HG02588 (cell line): Measurements from ENCODE around the gene LCLAT1.
A peak's percentile ranks its signal among the peaks of the same experiment; 100 is the strongest.

Experiments
- ATAC-seq: cut with Tn5 transposase; IDR thresholded peaks from one replicate; pipeline ENCODE4 v1.9.1; 2021; ENCODE audit warnings: mild to moderate bottlenecking, moderate library complexity; ENCODE audit not compliant: unreplicated experiment

Gene LCLAT1

DNA sequence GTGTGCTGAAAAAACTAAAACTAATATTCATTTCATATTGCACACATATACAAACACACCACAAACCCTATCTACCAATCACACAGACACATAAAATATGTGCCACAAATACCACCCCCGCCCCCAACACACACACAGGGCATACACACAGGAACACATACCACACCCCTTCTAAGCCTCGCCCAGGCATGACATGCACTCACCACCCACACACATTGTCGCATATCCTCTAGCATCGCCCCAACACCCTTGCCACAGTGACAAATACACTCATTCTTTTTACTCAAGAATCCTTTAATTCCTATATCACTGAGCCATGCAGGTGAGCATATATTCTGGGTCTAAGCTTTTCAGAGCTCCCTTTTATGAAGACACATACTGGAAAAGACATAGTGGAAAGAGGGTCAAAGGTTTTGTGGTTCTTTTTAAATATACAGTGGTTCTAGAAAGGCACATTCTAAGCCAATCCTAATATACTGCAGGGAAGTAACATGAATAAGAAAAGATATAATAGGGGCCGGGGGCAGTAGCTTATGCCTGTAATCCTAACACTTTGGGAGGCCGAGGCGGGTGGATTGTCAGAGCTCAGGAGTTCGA is 24.5 kb upstream of the LCLAT1 start:
- ATAC-seq, result peak; percentile 81

DNA sequence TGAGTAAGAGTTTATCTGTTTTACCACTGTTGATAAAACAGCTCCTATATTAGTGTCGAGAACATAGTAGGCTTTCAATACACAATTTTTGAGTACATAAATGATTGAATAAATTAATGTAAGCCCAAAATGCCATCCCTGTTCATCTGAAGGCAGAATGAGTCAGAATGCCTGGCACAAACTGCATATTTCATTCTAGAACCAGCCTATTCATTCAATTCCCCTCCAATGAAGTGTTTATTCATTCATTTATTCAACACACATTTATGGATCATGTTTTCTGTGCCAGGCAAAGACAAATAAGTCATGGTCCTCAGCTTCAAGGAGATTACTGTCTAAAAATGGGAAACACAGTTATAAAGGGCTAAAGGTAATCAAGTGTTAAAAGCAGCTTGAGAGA is 22.8 kb upstream of the LCLAT1 start:
- no peak for ATAC-seq

DNA sequence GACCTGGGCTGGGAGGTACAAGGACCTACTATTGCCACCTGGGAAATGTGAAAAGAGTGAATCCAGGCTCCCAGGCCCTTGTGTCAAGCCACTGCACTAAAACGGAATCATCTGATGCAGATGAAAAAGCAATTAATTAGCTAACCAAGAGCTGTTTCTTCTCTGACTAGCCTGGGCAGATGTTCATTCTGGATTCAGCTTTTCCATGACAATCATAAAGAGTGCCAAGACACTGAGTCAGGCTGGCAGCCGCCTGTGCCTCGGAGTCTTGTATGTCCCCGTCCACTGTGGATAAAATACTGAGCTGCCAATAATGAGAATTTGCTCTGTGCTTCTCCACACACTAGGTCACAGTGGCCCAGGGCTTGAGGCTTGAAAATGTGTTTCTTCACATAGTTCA is 21.7 kb upstream of the LCLAT1 start:
- ATAC-seq, result no peak

DNA sequence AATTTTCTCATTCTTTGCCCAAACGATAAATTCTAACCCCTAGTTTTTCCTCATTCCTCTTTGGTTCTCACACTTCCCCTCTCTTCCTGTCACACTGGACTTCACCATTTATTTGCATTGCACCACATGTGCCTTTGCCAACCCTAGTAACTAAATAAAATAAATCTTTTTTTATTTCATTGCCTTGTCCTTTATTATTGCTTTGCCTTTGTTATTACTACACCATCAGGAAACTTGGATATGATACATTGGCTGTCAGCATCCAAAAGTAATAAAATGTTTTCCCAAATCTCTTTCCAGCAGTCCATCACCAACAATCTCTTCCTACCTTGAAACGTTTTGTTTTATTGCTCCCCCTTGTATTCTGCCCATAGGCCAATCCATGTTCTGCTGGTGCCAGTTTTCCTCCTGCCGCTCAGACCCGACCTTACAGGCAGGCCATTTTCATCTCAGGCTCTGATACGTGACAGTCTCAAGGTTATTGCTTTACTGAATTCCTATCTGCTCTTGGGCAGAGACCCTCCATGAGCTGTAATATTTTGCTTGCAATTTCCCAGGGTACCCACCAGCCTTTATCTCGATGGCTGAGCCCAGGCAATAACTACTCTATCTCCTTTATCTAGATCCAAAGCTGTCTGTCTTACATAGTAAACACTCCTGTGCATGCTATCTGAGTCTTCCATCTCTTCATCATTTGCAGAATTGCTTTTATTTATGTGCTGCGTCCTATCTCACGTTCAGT is 19.3 kb upstream of the LCLAT1 start:
- ATAC-seq, result no peak

DNA sequence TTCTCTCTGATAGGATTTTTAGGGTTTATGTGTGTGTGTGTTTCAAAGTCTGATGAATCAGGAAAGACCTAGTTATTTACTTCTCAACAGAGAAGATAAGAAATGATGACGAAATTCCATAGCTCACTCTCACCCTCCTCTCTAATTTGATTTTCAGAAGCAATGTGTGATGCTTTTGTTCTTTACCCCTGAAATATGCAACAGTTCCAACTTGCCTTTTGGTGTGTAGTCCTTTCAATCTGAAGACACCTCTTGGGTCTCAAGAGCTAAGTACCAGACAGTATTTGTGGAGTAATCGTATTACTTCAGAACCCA is 18.7 kb upstream of the LCLAT1 start:
- ATAC-seq, result no peak

DNA sequence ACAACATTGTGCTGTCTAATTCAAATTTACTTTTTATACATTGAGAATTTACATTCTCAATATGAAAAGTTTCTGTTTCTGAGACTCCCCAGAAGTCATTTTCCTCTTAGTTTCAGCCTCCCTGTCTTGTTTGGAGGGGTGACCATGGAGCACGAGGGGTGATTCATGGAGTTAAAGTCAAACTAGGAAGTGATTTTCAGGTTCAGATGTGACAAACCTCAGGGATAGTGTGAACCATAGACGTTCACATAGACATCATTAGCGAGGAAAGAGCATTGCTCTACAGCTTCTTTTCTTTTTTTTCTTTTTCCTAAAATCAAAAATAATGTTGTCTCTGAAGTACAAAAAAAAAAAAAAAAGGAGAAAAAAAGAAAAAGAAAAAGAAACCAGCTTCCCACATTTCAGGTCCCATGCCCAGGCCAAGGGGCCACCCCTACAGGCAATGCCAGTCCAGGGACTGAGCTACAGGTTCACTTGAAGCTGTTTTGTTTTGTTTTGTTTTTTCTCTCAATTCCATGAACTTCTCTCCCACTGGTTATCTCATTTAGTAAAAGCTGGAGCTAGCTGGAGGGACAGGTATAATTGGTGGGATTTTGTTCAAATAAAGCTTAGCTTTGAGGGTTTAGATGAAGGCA is 18.1 kb upstream of the LCLAT1 start:
- no peak for ATAC-seq

DNA sequence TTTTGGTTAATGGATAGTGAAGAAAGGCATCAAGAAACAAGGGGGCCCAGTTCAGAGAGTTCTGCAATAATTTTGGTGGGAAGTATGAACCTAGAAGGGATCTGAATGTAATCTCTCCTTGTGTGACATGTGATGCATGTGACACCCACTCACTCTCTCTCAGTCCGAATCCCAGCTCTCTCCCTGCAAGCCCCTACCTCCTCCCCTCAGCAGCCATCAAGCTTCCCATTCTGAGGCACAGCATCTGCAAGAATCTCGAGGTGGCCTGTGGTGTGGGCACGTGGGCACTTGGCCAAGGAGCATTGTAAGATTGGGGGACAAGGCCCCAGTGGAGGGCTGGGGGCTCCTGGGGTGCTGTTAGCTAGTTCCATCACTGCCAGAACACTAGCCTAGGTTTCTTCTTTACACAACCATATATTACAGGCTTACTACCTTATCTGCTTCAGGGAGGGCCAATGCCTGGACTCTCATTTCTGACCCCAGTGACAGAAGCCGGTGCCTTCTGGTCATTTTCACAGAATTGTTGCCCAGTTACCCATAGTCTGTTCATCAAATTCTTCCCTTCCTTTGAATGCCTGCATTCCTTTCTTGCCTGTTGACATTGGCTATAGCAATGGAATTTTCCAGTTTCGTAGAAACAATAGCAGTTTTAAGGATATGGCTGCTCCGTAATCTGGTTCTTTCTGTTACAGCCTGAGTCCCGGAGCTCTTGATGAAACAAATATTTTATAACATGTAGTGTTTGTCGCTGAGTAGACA is 13.3 kb upstream of the LCLAT1 start:
- no peak for ATAC-seq

DNA sequence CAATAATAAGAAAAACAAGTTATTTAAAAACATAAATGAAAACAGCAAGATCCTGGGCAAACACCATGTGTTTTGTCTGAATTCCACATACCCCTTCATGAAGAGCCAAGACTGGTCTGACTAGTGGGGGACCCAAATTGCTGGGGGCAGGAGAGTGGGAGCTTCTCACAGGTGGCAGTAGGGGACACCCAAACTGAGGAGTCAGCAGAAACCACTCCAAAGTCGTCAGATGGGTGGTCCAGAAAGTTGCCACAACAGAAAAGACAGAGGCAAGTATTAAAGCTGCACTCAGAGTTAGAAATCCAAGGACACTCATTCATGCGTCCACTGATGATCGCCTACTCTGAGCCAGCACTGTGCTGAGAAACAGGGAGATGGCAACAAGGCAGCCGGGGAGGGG is 12.3 kb upstream of the LCLAT1 start:
- ATAC-seq, result no peak

DNA sequence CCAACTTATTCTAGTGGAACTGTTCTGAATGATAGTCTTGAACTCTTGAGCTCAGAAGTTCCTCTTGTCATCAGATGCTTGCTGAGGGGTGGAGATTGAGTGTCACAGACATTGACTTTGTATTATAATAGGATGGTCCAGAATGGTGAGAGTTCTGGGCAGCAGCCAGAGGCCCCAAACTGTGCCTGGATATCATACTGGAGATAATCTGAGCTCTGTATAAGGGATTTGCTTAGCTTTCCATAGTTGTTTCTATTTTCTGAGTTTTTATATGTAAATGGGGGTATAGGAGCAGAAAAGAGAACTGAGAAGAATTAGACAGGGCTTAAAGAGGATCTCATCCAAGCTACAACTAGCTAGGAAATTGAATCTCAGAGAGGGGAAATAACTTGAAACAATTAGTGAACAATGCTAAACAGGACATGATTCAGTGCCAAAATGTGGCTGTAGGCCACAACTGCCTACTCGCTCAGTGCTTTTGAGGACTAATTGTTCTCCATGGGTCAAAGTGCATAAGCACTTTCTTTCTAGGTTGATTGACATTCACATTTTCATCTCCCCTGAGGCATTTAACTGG is 10.1 kb upstream of the LCLAT1 start:
- no peak for ATAC-seq

DNA sequence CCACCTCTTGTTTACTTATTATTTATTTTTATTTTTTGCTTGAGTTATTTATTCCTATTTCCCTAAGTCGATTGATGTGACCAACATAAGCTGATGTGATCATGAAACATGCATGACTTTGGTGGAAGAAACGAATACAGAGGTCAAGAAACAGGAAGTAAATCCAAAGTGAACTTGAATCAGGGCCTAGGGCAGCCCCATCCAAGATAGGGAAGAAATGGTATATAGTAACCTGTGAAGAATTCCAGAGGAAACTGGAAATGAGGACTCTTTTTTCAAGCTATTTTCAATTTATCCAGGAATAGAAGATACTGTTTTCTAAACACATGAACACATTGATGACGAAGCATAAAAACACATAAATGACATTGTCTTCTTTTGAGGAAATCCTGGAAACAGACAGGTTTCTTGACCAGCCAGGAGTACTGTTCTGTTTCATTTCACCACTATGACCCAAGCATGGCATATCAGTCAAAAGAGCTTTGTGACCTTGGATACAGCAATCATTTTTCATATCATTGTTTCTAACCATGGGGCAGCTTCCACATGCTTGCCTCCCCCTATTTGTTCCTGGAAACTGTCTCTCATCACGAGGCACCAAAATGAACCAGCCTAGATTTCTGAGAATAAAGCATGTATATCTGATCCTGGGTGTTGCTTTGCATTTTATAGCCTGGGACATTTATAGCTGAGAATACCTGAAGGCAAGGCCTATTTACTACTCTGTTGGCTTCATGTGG is 9.1 kb upstream of the LCLAT1 start:
- ATAC-seq, result no peak

DNA sequence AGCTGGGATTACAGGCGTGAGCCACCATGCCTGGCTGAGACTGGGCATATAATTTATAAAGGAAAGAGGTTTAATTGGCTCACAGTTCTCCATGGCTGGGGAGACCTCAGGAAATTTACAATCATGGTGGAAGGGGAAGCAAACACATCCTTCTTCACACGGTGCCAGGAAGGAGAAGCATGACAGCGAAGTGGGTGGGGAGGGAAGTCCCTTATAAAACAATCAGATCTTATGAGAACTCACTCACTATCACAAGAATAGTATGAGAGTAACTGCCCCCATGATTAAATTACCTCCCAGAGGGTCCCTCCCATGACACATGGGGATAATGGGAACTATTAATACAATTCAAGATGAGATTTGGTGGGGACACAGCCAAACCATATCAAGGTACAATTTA is 7.8 kb upstream of the LCLAT1 start:
- no peak for ATAC-seq

DNA sequence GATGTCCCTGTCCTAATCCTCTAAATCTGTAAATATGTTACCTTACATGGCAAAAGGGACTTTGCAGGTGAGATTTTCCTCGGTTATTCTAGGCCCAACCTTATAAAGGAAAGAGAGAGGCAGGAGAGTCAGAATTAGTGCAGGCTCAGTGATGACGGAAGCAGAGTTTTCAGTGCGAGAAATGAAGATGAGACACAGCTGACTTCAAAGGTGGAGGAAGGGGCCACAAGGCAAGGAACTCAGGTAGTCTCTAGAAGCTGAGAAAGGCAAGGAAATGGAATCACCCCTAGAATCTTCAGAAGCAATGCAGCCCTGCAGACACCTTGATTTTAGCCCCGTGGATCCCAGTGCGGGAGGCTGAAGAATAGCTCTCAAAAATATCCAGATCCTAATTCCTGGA is 7.2 kb upstream of the LCLAT1 start:
- no peak for ATAC-seq

DNA sequence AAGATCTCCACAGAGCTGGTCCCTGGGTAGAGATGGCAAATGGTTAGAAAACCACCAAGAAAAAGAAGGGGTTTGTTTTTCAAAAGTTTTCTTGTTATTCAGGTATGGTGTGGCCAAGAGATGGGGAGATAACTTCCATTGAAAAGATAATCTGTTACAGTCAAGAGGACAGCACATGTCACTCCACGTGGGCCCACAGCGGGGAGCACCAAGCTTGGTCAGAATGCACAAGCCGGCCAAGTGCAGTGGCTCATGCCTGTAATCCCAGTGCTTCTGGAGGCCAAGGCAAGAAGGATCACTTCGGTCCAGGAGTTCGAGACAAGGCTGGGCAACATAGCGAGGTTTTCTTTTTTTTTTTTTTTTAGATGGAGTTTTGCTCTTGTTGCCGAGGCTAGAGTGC is 6.0 kb upstream of the LCLAT1 start:
- no peak for ATAC-seq

DNA sequence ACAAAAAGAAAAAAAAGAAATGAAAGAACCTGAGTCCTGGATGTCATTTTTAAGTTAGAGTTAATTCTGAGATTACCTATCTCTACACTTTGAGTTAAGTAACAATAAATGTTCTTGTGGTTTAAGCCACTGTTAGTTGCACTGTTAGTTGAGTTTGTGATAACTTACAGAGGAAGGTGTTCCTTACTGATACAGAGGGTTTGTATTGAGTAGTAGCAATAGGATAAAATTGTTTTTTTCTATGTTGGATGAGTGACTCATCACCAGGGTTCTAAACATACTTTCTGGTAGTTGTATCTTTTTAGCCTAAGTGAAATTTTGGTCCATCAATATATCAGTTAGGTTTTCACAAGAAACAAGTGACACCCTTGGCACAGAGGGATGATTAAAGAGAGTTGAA is 4.0 kb upstream of the LCLAT1 start:
- no peak for ATAC-seq

DNA sequence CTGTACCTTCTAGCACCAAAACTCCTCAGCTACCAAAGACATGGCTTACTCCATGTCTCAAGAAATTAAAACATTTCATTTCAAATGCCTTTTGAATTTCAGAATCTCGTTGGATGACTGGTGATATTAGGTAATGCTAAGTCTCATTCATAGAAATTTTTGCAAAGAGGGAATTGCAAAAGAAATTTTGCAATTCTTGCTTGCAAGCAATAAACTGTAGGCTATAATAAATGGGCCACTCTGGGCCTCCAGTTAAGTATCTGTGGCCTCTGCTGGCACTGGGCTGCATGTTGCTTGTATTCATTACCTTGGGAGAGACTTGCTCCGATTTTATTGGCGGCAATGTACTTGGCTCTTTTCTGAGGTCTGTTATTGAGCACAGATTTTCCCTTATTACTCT is 2.8 kb upstream of the LCLAT1 start:
- ATAC-seq, result no peak

DNA sequence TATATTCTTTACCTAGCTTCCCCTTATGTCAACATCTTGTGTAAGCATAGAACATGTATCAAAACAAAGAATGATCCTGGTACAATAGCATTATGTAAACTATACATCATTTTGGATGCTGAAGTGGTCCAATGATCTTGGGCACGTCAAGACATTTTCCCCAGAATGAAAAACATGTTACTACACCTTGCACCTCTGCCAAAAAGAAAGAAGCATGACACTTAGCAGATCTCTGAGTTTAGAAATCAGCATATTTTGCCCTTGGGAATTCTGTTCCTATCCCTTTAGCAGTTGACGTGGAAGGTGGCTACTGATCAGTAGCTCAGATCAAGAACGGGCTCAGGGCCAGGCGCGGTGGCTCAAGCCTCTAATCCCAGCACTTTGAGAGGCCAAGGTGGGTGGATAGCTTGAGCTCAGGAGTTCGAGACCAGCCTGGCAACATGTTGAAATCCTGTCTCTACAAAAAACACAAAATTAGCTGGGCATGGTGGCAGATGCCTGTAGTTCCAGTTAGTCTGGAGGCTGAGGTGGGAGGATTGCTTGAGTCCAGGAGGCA is 1.7 kb upstream of the LCLAT1 start:
- no peak for ATAC-seq

DNA sequence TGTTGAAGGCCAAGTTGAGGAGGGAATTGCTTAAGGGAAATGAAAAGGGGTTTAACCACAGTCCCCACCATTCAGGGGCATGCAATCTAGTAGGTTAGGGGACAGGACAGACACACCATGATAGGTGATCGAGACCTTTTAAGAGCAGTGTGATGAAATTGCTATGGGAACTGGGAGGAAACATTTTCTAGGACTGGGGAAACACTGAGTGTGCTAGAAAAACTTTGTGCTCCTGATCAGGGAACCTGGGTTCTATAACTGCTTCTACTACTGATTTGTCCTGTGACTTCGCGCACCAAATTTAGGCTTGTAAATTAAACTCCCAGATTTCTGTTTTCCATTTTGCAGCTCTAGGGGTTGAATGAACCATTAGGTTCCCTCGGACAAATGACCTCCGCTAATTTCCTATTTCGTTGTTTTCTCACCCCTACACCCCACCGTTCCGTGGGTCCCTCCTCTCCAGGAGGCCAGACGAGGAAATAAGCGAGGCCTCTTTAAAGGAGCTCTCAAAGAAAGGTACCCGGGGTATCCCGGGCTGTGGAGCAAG is 371 bp upstream of the LCLAT1 start:
- no peak for ATAC-seq

DNA sequence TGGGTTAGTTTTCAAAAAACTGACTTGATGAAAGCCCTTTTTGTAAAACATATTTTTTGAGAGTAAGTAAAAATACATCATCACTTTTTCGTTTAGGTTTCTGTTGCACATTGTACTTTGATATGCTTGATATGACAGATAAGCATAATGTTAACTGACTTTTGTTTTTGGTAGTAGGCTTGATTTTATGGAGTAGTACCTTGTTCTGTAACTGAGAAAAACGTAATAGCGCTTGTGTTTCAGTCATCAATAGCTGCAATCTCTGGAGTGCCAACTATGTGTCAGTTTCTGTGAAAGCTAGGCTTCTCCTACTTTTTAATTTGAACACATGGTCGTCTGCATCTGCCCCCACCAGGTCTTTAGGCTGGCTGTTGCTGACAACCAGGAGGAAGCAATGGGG is 1.3 kb downstream of the LCLAT1 start:
- no peak for ATAC-seq

DNA sequence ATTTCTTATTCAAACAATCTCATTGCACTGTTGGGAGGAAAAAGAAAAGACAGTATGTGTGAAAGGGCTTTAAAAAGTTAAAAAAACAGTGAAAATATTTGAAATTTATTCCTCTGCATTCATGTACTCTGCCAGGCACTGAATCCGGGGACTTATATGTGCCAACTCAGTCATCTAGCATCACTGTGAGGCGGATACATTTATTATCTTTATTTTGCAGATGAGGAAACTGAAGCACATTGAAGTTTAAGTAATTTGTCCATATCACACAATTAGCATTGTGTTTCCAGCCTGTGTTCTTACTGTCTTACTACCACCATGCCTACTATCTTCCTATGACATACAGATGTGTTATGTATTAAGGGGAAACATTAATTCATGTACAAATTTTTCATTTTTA is 1.8 kb downstream of the LCLAT1 start:
- ATAC-seq, result no peak

DNA sequence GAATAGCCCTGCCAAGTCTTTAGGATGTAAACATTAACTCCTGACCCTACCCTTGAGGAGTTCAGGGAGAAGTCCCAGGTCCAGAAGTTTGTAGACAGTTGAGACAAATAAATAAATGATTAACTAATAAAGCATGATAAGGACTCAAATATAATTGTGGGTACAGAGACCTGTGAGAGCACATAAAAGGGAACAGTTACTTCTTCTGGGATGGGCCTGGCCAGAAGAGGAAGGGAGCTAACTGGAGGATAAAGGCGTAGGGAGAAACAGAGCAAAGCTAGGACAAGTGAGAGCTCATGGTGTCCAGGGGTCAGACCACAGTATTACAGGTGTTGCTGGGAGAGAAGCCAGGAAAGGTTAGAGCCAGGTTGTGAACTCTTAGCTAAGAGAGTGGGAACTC is 3.0 kb downstream of the LCLAT1 start:
- ATAC-seq, result no peak
